ENCODE measurements around the gene PCBD2.
A peak's percentile ranks its signal among the peaks of the same experiment; 100 is the strongest.
"Not testable (repeated sequence)": the region's sequence is repeated elsewhere in the genome, so short reads cannot be mapped to it uniquely, and the experiment has no call there.

The PCBD2 gene

DNA sequence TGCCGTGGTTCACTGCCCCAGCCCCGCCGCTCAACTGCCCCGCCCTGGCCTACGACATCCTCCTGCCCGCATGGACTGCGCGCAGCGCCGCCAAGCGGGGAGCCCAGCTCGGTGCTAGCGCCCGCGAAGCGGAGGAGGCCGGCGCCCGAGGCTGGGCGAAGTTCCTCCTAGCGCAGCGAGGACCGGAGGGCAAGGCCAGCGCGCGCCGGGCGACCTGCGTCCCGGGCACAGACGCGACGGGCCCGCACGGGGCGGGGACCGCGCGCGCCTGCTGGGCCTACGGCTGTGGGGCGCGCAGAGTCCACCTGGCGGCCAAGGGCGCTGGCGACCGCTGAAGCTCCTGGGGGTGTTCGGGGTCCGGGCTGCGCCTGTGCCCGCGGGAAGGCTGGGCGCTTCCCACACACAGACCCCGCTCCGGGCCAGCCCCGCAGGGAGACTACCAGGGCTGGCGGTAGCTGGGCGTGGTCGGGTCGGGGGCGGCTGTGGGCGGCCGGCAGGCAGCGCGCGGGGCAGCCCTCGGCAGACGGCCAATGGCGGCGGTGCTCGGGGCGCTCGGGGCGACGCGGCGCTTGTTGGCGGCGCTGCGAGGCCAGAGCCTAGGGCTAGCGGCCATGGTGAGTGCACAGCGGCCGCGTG is at the start of gene PCBD2:
PCBD2 (plus strand) TSS at position 522 of the 636 bp plus-strand sequence; CDS start at position 531, 9 bp downstream.
- peak; percentile 86 for ATAC-seq (ENCODE audit: low read depth)
- Histone ChIP-seq H3K9me3 (ENCODE audit: severe bottlenecking) (no peaks in the 10 kb centered on the region), H3K36me3 (ENCODE audit: low read depth) (peaks cover 14% of the 10 kb centered on the region), H3K27me3 (ENCODE audit: insufficient read depth, poor library complexity, severe bottlenecking) (no peaks in the 10 kb centered on the region), H3K4me3 (ENCODE audit: severe bottlenecking) (peak within 1 kb of the TSS; percentile 72), H3K4me1 (ENCODE audit: insufficient read depth, poor library complexity, severe bottlenecking) (no peaks in the 10 kb centered on the region), H3K27ac (ENCODE audit: poor library complexity, severe bottlenecking) (peak within 1 kb of the TSS; percentile 90)
- TF ChIP-seq, protein P1, sequence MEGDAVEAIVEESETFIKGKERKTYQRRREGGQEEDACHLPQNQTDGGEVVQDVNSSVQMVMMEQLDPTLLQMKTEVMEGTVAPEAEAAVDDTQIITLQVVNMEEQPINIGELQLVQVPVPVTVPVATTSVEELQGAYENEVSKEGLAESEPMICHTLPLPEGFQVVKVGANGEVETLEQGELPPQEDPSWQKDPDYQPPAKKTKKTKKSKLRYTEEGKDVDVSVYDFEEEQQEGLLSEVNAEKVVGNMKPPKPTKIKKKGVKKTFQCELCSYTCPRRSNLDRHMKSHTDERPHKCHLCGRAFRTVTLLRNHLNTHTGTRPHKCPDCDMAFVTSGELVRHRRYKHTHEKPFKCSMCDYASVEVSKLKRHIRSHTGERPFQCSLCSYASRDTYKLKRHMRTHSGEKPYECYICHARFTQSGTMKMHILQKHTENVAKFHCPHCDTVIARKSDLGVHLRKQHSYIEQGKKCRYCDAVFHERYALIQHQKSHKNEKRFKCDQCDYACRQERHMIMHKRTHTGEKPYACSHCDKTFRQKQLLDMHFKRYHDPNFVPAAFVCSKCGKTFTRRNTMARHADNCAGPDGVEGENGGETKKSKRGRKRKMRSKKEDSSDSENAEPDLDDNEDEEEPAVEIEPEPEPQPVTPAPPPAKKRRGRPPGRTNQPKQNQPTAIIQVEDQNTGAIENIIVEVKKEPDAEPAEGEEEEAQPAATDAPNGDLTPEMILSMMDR (IDR thresholded peaks at IDR 0.05; ENCODE audit: poor library complexity, severe bottlenecking), result peak; percentile 99
- DNase-seq (ENCODE audit: low spot score), result peak; percentile 93

- not testable (repeated sequence) for H3K27ac ChIP-seq (ENCODE audit: poor library complexity, severe bottlenecking); H3K9me3 ChIP-seq (ENCODE audit: severe bottlenecking); H3K27me3 ChIP-seq (ENCODE audit: insufficient read depth, poor library complexity, severe bottlenecking); ATAC-seq (ENCODE audit: low read depth); H3K4me3 ChIP-seq (ENCODE audit: severe bottlenecking); H3K4me1 ChIP-seq (ENCODE audit: insufficient read depth, poor library complexity, severe bottlenecking); DNase-seq (ENCODE audit: low spot score)
- H3K36me3 ChIP-seq (ENCODE audit: low read depth), result peaks cover 84% of the 10 kb centered on the region
Measured at GRCh38 chr5:134856465-134856864, 48.5 kb upstream of the PCBD2 start.

- Histone ChIP-seq H3K9me3 (ENCODE audit: severe bottlenecking) (no peaks in the 10 kb centered on the region), H3K27ac (ENCODE audit: poor library complexity, severe bottlenecking) (no peak overlapping the region), H3K4me1 (ENCODE audit: insufficient read depth, poor library complexity, severe bottlenecking) (no peaks in the 10 kb centered on the region), H3K27me3 (ENCODE audit: insufficient read depth, poor library complexity, severe bottlenecking) (no peaks in the 10 kb centered on the region), H3K4me3 (ENCODE audit: severe bottlenecking) (no peak overlapping the region), H3K36me3 (ENCODE audit: low read depth) (peaks cover 75% of the 10 kb centered on the region)
- TF ChIP-seq, protein P1 (IDR thresholded peaks at IDR 0.05; ENCODE audit: poor library complexity, severe bottlenecking), result no peak
- DNase-seq (ENCODE audit: low spot score) (no peak), ATAC-seq (ENCODE audit: low read depth) (no peak)
Measured at GRCh38 chr5:134857401-134857800, 47.5 kb upstream of the PCBD2 start.

- Histone ChIP-seq H3K36me3 (ENCODE audit: low read depth) (peaks cover 10% of the 10 kb centered on the region), H3K27ac (ENCODE audit: poor library complexity, severe bottlenecking) (no peak overlapping the region), H3K9me3 (ENCODE audit: severe bottlenecking) (no peaks in the 10 kb centered on the region), H3K27me3 (ENCODE audit: insufficient read depth, poor library complexity, severe bottlenecking) (no peaks in the 10 kb centered on the region), H3K4me1 (ENCODE audit: insufficient read depth, poor library complexity, severe bottlenecking) (no peaks in the 10 kb centered on the region), H3K4me3 (ENCODE audit: severe bottlenecking) (no peak overlapping the region)
- TF ChIP-seq, protein P1 (IDR thresholded peaks at IDR 0.05; ENCODE audit: poor library complexity, severe bottlenecking), result no peak
- no peak for ATAC-seq (ENCODE audit: low read depth)
- DNase-seq (ENCODE audit: low spot score), result no peak
Measured at GRCh38 chr5:134864707-134865106, 40.2 kb upstream of the PCBD2 start.

DNA sequence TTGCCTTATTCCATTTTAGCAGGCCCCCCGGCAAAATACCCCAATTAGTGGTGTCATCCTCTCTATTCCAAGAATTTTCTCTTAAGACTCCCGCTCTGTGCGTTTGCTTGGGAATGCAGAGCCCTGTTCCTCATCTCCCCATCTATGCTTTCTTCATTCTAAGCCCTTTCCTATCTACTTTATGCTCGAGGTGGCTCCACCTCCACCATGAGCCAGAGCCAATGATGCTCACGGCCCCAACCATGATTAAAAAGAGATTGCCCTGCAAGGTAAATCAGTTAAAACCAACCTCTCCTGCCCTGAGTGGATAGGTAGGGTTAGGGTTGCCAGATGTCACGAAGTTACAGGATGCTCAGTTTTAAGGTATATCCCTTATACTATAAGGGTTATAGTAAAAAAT is 31.4 kb upstream of the PCBD2 start:
- Histone ChIP-seq H3K27ac (ENCODE audit: poor library complexity, severe bottlenecking) (peak overlapping the region; percentile 80), H3K27me3 (ENCODE audit: insufficient read depth, poor library complexity, severe bottlenecking) (no peaks in the 10 kb centered on the region), H3K36me3 (ENCODE audit: low read depth) (0 out of 2 replicates have a peak, but pooled peaks cover 5% of the 10 kb centered on the region), H3K4me1 (ENCODE audit: insufficient read depth, poor library complexity, severe bottlenecking) (peaks cover 5% of the 10 kb centered on the region), H3K9me3 (ENCODE audit: severe bottlenecking) (no peaks in the 10 kb centered on the region), H3K4me3 (ENCODE audit: severe bottlenecking) (no peak overlapping the region)
- DNase-seq (ENCODE audit: low spot score) (no peak), ATAC-seq (ENCODE audit: low read depth) (no peak)
- TF ChIP-seq, protein P1 (IDR thresholded peaks at IDR 0.05; ENCODE audit: poor library complexity, severe bottlenecking), result no peak

All from RWPE2 (cell line).